GM19099 (cell line): ENCODE measurements around the gene GALNT12.

Experiments used
- POLR2A ChIP-seq: IDR thresholded peaks from 3 replicates; pipeline ENCODE4 v1.6.1; 2011; ENCODE audit warnings: low read depth; ENCODE audit not compliant: insufficient read length; ENCODE audit errors: extremely low read depth

The GALNT12 gene

DNA sequence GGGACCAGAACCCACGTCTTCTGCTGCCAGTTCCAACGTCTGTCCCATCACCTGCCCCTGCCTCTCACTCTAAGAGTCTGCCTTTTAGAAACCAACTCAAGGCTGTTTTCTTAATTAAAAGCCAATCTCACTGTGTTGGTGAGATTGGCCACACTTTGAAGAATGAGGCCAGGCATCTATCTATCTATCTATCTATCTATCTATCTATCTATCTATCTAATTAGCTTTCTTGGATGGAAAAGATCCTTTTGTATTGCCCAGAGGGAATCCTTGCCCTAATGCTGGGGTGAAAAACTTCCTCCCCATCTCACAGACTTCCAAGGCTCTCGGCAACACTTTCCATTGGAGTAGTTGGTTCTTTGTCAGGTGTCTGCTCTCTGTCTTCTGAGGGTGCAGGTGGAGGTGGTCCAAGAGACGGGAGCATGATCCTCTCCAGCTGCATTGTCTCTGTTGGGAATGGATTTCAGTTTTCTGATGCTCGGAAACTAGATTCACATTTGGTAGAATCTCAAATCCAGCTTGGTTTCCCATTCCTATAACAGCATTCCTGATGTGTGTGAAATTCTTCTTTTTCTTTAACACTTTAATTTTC is 57.9 kb downstream of the GALNT12 start:
- TF ChIP-seq POLR2A = no peak

DNA sequence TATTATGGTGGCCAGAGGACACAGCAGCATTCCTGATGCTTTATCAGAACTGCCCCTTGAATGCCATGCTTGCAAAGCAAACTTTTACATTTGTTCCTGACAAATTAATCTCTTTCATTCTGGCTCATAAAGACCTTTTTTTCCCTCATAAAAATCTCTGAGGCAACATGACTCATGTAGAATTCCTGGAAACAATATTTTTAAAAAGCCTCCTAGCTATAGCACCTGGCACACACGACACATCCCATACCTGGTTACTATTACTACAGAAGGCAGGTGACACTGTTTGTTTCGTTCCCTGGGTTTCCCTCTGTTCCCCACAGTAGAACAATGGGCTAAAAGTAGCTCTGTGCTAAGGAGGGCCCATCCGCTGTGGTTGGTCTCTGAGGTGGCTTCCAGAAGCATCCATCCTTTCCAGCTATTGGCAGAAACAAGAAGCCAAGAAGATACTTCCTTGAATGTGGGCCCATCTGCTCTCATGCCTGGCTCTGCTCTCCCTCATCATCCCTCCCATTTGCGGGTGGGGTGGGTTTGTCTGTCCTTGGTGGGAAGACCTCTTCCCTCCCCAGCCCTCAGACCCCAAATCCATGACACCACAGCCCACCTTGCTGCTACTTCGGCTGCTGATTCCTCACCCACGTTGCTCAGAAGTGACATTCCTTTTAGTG is 59.1 kb downstream of the GALNT12 start:
- TF ChIP-seq POLR2A = no peak

DNA sequence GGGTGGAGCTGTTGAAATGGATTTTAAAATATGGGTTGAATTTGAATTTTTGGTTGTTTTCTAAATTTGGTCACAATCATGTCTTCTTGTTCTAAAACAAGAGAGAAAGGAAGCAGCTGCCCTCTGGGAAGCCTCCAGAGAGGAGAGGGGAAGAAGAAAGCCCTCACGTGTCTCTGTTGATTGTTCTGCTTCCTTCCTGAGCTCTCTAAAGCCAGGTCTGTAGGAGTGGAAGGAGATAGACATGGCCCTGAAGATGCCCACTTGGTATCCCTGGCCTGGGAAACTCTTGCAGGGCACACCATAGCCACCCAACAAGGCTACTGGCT is 59.6 kb downstream of the GALNT12 start:
- no peak for TF ChIP-seq POLR2A

DNA sequence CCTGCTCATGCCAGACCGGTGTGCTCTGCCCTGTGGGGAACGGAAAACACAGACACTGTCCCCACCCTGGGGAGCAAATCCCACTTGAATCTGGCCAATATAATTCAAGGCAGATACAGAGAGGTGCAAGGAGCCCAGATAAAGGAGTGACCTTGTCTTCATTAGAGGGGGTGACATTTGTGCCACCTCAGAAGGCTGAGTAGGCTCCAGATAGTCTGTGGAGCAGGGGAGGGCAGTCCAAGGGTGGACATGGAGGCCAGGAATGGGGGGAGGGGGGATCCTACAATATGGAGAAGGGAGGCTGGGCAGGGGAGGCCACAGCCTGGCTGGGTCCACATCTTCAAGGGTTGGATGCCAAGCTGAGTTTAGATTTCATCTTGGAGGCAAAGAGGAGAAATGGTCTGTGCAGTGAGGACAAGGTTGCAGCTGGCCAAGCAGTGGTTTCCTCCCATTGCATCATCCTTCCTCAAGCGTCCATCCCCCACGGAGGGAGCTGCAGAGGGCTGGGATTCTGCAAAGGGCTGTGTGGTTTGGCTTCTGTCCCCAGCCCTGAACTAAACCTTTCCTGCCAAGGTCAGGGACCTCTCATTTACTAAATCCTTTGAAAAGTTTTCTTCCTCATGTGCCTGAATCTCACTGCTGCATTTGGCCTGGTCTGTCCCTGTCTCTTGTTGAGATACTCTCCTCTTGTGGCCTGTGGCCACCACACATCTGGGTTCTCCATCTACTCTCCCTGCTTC is 60.1 kb downstream of the GALNT12 start:
- no peak for TF ChIP-seq POLR2A

DNA sequence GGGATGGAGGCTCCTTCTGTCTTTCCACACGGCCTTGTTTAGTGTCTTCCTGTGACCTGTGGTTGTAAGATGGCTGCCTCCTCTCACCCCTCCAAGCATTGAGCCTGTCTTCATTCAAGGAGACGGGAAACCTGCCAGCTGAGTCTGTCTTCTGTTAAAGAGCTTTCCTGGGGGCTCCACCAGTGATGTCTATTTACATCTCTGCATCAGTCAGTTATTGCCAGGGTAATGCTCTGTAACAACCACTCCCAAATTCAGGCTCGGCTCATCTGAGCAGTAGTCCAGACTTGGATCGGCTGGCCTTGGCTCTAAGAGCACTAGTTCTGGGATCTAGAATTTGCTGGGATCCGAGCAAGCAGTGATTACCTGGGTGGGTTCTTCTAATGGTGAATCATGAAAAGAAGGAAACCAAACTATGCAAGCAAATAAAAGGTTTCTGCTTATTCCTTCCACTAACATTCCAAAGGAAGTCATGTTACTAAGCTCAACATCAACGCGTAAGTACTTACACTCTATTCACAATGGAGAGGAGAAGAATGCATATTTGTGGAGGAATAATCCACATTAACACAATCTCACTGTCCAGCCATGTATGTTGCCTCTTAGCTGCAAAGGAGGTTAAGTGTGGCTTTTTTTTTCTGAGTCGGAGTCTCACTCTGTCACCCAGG is 61.7 kb downstream of the GALNT12 start:
- no peak for TF ChIP-seq POLR2A

DNA sequence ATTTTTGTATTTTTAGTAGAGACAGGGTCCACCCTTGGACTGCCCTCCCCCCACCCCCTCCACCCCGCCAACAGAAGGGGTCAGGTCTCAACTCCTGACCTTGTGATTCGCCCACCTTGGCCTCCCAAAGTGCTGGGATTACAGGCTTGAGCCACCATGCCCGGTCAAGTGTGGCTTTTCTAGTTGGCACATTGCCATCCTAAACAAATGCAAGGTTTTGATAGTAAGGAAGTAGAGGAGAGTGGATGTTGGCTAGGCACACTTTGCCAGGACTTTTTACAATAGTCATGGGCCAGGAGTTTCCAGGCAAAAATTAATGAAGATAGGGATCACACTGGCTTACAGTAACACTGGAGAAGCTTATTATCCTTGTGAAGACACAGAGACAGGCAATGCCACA is 62.4 kb downstream of the GALNT12 start:
- TF ChIP-seq POLR2A = no peak

DNA sequence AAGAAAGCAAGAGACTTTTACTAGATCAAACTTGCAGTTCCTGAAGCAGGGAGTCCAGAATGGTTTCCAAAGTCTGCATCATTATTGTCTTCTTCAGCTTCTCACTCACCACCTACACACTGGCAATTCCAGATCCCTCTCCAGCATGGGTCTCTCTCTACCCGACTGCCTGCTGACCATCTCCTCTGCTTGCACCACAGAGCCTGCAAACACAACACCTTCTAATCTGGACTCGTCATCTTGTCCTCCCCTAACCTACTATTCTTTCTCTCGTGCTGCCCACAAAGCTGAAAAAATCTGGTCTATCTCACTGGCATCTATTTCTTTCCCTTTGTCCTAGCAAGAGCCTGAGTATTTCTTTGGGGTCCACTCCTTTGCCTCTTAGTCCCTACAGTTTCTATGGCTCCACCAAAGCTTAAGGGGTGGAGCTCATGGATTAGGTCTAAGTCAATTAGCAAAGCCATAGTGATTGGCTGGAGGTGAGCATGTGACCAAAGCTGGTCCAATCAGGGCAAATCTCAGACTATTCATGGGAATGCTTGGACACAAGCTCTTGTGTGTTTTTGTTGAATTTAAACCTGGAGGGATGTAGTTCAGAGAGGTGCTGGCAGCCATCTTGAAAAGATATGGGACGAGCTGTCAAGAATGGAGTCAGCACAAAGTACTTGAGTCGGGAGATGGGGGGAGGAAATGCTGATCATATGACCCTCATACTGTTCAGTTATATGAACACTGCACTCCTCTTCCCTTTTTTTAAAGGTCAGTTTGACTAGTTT is 63.5 kb downstream of the GALNT12 start:
- TF ChIP-seq POLR2A = no peak

DNA sequence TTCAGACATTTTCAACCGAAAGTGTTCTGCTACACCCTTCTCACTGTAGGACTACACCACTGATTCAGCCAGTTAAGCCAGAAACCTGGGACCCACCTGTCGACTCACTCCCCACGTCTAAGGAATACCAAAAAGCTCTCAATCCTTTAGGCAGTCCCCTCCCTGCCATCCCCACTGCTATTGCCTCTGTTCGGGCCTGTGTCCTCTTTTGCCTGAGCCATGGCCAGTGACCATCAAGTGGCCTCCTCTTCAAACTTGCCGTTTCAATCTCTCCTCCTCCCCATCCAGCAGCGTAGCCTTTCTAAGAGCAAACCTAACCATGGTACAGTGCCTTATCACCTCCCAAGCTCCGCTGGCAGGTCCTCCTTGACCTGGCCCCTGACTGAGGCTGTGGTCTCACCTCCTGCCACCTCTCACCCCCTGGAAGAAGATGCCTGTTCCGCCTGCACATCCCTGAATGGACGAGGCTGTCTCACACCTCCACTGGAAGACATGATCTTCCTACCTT is 64.1 kb downstream of the GALNT12 start:
- TF ChIP-seq POLR2A = no peak

DNA sequence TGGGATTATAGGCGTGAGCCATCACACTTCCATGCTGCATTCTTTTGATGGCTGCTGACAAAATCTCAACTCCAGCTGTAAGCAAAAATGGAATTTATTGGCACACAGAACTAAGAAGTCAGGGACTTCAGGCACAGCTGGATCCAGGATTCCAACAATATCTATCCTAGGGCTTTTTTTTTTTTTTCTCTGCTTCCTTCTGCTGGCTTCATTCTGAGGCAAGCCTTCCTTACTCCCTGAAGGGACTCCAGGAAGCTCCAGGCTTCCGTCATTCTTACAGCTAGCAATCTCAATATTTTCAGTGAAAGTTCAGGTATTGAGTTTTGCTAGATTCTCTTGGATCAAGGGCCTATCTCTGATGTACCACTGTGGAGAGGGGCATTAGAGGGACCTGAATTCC is 66.1 kb downstream of the GALNT12 start:
- no peak for TF ChIP-seq POLR2A

DNA sequence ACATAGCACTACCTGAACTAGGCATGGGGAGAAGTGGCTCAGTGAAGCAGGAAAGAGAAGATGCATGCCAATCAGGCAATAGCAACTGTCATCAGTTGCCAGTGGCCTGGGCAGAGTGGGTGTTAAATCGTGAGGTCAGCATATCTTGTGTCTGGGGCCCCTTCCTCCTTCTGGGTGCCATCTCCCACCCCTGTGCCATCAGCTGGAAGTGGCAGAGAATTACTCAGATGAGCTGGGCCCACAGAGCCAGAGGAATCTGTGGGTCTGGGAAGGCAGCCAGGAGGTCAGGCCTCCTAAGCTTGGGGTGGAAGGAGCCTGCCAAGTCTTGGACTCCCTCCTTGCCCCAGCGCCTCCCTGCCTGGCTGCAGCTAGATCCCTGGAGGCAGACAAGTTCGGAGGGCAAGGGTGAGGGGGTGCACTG is 66.5 kb downstream of the GALNT12 start:
- no peak for TF ChIP-seq POLR2A

DNA sequence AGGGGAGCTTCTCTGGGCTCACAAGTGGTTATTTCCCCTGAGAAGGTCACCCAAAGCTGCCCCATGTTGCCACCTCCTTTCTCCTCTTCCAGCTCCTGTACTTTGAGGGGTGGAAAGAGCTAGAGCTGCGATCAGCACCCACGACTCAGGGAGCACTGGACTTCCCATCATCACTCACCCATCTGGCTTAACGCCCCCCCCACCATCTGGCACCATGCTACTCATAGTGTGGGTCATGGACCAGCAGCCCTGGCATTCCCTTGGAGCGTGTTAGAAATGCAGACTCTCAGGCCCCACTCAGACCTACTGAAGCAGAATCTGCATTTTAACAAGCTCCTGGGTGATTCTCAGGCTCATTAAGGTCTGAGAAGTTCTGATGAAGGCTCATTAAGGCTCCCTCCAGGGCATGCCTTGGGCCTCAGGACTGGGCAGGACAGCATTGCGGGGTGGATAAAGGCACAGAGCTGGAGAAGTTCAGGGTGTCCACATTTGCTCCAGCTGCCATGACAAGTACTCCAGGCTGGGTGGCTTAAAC is 67.3 kb downstream of the GALNT12 start:
- no peak for TF ChIP-seq POLR2A

DNA sequence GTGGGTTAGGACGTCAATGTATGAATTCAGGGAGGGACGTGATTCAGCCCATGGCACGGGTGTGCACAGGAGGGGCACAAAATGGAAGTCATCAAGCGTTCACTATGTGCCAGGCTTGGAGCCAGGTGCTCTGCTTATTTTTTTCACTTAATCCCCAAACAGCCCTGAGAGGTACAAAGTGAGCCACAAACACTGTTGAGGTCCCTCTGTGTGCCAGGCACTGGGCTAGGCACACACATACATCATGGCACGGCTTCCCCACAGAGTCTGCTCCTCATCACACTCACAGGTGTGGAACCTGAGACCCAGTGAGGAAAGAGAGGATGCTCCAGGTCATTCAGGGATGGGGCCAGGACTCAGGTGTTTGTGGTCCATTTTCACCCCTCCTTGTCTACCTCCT is 68.1 kb downstream of the GALNT12 start:
- TF ChIP-seq POLR2A = no peak

DNA sequence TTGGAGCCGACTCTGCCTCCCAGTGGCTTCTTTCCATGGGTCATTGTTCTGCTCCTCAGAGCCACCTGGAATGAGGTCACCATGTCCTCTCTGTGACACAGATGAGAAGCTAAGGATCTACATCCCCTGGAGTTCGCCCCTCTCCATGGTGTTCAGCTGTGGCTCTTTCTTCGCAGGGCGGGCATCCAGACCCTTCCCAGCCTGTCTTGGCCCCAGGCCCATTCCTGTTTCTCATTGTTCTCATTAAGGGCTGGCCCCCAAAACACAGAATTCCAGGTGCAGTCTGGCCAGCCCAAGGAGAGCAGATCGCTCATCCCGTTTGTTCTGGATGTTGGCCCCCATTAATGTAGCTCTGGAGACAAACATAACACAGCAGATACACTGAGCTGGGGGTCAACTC is 69.8 kb downstream of the GALNT12 start:
- TF ChIP-seq POLR2A = no peak

DNA sequence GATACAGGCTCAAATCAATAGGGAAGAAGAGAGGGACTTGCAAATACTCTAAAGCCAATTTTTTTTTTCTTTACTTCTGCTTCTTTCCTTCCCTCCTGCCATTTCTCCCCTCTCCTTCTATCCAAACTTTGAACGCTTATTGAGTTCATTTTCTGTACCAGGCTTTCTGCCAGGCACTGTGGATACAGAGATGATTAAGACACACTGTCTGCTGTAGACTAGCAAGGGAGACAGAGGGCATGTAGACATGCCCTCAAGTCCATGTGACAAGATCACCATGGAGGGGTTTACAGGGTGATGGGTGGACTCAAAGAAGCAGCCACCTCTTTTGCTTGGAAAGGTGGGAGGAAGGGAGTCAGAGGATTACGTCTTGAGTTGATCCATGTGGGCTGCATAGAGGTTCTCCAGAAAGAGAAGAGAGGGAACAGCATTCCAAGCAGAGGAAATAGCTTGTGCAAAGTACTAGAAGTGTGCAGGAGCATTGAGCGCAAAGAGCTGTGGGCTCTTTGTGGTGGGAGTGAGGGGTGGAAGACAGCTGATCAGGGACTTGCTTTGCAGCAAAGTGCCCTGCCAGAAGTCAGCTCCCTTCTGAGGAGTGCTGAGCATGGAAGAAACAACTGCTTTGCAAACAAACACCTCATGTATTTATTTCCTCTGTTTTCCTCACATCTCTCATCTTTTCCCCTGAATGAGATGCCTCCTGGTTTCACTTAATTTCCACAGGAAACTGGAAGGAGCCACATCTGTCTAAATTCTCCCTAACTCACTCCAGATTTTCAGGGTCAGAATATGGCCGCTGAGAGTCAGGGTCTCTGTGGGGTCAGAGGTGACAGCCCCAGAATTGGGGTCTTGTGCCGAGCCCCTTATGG is 71.9 kb downstream of the GALNT12 start:
- no peak for TF ChIP-seq POLR2A

DNA sequence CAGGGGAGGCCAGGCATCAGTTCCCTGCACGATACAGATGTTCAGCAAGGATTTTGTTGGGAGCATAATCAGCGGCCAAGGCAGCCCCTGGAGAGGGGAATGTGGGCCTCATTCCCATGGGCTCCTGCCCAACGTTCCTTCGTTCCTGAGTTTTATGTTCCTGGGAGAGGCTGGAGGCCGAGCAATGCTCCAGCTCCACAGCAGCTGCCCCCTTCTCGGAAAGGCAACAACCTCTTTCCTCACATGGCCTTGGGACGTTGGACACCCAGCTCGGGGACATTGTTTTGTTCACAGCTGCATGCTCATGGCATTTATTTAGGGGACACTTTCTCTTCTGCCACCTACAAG is 72.5 kb downstream of the GALNT12 start:
- no peak for TF ChIP-seq POLR2A
